Measurements from ENCODE around the gene KCNS3. TPM values are rescaled to one million over a fixed set of nuclear protein-coding genes. Genes with fewer than 3 reads are reported as not detected.
A peak's percentile ranks its signal among the peaks of the same experiment; 100 is the strongest.

Gene KCNS3
- total RNA-seq, 1 donor from 2014 or later, result 6.7 TPM

- intact Hi-C loops (cut with DNase I), result loop anchor here (1.0 to 5.0 kb wide), 3 partner anchors 297 to 525 kb away; no protein-coding TSS in a partner anchor
These were observed 26.5 kb upstream of the KCNS3 start for GRCh38 chr2:17851731-17852585.

GRCh38 chr2:17853799-17854198 lies 24.7 kb upstream of the KCNS3 start:
- Histone ChIP-seq H3K27me3 (no peaks in the 10 kb centered on the region), H3K9me3 (no peaks in the 10 kb centered on the region), H3K36me3 (no peaks in the 10 kb centered on the region), H3K4me1 (no peaks in the 10 kb centered on the region), H3K27ac (no peak overlapping the region), H3K4me3 (no peak overlapping the region)
- no peak for DNase-seq (ENCODE audit: low spot score in 2 of 2)
- intact Hi-C loops (cut with DNase I), result loop anchor here (5.0 kb wide), 1 partner anchor 524 kb away; no protein-coding TSS in a partner anchor
- TF ChIP-seq, protein P1, sequence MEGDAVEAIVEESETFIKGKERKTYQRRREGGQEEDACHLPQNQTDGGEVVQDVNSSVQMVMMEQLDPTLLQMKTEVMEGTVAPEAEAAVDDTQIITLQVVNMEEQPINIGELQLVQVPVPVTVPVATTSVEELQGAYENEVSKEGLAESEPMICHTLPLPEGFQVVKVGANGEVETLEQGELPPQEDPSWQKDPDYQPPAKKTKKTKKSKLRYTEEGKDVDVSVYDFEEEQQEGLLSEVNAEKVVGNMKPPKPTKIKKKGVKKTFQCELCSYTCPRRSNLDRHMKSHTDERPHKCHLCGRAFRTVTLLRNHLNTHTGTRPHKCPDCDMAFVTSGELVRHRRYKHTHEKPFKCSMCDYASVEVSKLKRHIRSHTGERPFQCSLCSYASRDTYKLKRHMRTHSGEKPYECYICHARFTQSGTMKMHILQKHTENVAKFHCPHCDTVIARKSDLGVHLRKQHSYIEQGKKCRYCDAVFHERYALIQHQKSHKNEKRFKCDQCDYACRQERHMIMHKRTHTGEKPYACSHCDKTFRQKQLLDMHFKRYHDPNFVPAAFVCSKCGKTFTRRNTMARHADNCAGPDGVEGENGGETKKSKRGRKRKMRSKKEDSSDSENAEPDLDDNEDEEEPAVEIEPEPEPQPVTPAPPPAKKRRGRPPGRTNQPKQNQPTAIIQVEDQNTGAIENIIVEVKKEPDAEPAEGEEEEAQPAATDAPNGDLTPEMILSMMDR (IDR thresholded peaks at IDR 0.05), result no peak

More at GRCh38 chr2:17851731-17852585, 26.5 kb upstream of the KCNS3 start:
- H3K9me3 ChIP-seq, result no peaks in the 10 kb centered on the region
- H3K4me3 ChIP-seq, result no peak overlapping the region
- no peak overlapping the region for H3K27ac ChIP-seq
- H3K27me3 ChIP-seq, result no peaks in the 10 kb centered on the region
- peak in 1 of 2 donors; percentile 72 for DNase-seq (ENCODE audit: low spot score in 2 of 2)
- TF ChIP-seq, protein P1 (IDR thresholded peaks at IDR 0.05), result peak; percentile 74 to 94 (median 89)
- H3K36me3 ChIP-seq, result no peaks in the 10 kb centered on the region
- H3K4me1 ChIP-seq, result no peaks in the 10 kb centered on the region

DNA sequence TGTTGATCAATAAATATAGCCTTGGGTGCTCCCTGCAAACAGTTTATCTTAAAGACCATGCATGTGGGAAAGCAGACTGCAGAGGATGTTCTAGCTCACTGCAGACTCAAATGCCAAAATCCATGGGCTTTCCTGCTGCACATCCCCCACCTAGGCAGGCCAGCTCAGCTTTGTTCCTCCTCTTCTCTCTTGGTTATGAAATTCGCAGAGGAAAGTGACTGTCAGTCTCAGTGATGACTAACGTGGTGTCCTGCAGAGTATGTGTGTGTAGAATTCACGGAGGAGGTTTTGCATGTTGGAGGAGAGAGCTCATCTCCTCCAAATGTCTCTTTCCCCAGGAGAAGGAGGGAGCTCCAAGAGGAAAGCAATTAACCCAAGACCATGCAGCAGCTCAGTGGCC lies 21.4 kb upstream of the KCNS3 start:
- H3K4me3 ChIP-seq, result no peak overlapping the region
- H3K4me1 ChIP-seq, result no peaks in the 10 kb centered on the region
- H3K27me3 ChIP-seq, result no peaks in the 10 kb centered on the region
- H3K9me3 ChIP-seq, result no peaks in the 10 kb centered on the region
- H3K36me3 ChIP-seq, result no peaks in the 10 kb centered on the region
- DNase-seq (ENCODE audit: low spot score in 2 of 2), result no peak
- intact Hi-C loops (cut with DNase I), result no loop called here
- TF ChIP-seq, protein P1 (IDR thresholded peaks at IDR 0.05), result no peak
- no peak overlapping the region for H3K27ac ChIP-seq

- TF ChIP-seq, protein P1 (IDR thresholded peaks at IDR 0.05), result no peak
- intact Hi-C loops (cut with DNase I), result no loop called here
- Histone ChIP-seq H3K4me3 (no peak overlapping the region), H3K27me3 (no peaks in the 10 kb centered on the region), H3K36me3 (no peaks in the 10 kb centered on the region), H3K4me1 (no peaks in the 10 kb centered on the region), H3K9me3 (no peaks in the 10 kb centered on the region), H3K27ac (no peak overlapping the region)
- no peak for DNase-seq (ENCODE audit: low spot score in 2 of 2)
These were observed 20.4 kb upstream of the KCNS3 start for GRCh38 chr2:17858064-17858463.

DNA sequence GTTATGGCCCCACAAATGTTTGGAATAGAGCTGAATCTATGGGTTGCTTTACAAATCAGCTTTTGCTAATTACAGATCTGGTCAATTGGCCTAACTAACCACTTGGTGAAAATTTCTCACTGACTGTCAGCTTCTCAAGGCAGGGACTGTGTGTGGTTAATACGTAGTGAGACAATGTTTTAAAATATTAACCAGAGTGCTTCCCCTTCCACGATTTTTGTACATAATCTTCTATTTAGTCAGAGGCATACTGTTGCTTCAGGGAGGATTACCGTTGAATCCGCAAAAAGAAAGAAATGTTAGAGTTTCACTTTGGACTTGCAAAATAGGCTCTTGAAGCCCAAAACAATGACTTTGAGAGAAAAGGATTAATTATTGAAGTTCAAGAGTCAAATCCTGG lies 14.9 kb upstream of the KCNS3 start:
- Histone ChIP-seq H3K36me3 (no peaks in the 10 kb centered on the region), H3K9me3 (no peaks in the 10 kb centered on the region), H3K27ac (no peak overlapping the region), H3K4me3 (no peak overlapping the region), H3K4me1 (no peaks in the 10 kb centered on the region), H3K27me3 (no peaks in the 10 kb centered on the region)
- TF ChIP-seq, protein P1 (IDR thresholded peaks at IDR 0.05), result no peak
- DNase-seq (ENCODE audit: low spot score in 2 of 2), result no peak
- intact Hi-C loops (cut with DNase I), result no loop called here
